NCI-H82 treated with DMSO at 0.1 percent for 48 hours (cell line): ENCODE data around the gene PHACTR1.

Experiments
- DNase-seq: peaks from one replicate; lab custom pipeline; 2025; ENCODE audit not compliant: unreplicated experiment; lab: John Stamatoyannopoulos, UW

PHACTR1 gene

GRCh38 chr6:13251242-13251641 lies 534.7 kb downstream of the PHACTR1 start:
- DNase-seq = no peak

DNA sequence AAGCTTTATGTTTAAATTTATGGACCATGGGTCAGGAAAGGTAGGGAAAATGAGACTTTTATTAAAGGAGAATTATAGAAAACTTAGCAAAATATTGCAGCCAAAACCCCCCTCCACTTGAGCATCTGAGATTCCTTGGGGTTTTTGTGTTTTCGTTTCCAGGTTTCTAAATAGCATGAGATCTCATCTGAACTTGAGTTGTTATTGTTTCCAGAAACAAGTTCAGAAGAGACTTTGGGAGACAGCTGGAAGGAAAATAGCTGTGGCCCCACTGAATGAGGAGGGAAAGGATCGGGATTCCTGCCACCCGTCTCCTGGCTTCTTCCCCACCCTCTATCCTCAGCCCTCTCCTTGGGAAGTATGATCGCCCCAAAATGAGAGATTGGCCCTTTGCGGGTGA lies 536.2 kb downstream of the PHACTR1 start:
- no peak for DNase-seq

GRCh38 chr6:13253272-13253671 lies 536.7 kb downstream of the PHACTR1 start:
- DNase-seq = no peak

DNA sequence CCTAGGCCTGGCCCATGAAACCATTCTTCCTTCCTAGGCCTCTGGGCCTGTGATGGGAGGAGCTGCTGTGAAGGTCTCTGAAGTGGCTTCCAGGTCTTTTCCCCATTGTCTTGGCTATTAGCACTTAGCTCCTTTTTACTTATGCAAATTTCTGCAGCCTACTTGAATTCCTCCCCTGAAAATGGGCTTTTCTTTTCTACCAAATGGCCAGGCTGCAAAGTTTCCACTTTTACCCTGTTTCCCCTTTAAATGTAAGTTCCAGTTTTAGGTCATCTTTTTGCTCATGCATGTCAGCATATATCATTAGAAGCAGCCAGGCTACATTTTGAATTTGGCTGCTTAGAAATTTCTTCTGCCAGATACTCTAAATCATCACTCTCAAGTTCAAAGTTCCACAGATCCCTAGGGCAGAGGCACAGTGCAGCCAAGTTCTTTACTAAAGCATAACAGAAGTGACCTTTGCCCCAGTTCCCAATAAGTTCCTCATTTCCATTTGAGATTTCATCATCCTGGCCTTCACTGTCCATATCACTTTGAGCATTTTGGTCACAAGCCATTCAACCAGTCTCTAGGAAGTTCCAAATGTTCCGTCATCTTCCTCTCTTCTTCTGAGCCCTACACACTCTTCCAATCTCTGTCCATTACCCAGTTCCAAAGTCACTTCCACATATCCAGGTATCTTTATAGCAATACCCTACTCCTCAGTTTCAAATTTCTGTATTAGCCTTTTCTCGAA lies 539.9 kb downstream of the PHACTR1 start:
- no peak for DNase-seq

GRCh38 chr6:13259393-13259792 lies 542.8 kb downstream of the PHACTR1 start:
- no peak for DNase-seq

DNA sequence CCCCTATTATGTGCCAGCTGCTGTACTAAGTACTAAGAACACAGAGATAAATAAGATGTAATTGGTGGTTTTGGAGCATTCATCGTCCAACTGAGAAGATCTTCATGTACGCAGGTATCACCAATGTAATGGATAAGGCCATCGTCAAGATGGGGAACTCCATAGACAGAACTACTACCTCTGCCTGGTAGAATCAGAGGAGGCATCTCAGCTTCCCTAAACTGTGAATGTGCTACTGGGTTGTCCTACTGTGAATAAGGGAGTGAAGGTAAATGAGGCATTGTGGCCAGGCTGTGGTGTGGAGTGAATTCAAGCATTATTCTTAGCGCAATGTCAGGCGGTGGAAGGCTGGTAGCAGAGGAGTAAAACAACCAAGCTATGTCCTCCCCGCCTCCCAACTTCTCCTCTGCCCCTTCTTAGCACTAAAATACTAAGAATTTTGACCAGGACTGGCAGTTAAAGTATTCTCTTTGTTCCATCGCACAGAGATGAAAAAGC lies 543.6 kb downstream of the PHACTR1 start:
- no peak for DNase-seq

DNA sequence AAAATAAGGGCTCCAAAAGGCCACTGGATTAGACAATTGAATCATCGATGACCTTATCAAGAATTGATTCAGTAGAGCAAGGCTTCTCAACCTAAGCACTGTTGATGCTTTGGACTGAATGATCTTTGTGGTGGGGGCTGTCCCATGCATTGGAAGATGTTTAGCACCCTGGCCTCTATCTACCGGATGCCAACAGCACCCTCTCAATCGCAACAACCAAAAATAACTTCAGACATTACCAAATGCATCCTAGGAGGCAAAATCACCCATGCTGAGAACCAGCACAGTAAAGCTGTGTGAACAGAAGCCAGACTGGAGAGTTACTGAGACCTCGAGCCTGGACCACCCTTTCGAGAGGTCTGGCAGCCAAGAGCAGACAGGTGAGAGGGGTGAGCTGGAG lies 544.3 kb downstream of the PHACTR1 start:
- no peak for DNase-seq

GRCh38 chr6:13261464-13261994 lies 545.0 kb downstream of the PHACTR1 start:
- no peak for DNase-seq

DNA sequence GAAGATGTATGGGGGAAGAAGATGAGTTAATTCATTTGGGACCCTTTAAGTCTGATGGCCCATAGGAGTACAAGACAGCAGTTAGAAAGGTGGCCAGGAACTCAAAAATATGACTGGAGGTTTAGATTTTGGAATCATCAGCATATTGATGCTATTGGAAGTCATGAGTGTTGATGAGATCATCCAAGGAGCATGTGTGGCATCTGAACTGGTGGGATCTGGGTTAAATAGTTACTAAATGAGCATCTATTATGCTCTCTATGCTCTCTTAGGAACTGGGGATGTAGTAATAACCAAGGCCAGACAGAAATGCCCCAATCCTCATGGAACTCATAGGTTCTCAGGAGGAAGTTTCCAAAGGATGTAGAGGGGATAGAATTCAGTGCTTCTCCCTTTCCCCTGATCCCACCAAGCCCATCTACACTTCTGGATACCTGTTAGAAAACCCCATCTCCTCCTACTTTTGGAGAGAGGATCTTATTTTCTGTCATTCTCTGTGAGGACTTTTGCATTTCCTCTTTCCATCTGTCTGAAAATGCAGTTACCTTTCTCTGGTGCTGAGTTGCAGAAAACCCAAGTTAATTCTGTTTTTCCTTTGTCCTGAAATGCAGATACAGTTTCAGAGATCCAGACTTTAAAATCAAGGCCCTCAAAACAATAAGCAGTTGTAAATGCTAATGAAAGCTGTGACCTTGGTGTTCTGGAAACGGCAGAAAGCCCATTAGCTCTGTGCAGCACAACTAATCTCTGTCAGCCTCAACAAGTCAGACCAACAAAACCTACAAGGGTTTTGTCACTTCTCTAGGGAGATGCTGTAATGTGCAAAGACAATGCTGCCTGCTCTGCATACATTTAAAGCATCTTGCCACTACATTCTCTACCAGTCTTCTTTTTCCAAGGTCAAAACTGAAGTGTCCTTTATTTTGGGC lies 546.0 kb downstream of the PHACTR1 start:
- DNase-seq = no peak

DNA sequence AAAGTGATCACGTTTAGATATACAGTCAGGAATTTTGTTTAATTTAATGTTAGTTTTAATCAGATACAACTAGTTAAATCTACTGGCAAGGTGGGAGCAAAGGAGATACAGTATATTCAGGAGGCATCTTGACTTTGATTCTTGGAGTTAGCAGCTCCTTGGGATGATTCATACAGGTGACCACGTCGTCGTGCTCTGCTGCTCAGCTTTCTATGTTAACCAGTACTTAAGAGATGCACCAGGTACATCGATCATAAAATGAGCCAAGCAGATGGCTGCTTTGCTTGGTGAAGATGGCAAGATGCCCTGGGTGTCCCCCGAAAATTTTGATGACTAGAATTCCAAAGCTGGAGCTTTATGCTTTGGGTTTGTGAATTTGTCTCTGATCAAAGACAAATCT lies 547.1 kb downstream of the PHACTR1 start:
- no peak for DNase-seq

- DNase-seq = no peak
Measured at GRCh38 chr6:13267142-13267651, 550.6 kb downstream of the PHACTR1 start.

DNA sequence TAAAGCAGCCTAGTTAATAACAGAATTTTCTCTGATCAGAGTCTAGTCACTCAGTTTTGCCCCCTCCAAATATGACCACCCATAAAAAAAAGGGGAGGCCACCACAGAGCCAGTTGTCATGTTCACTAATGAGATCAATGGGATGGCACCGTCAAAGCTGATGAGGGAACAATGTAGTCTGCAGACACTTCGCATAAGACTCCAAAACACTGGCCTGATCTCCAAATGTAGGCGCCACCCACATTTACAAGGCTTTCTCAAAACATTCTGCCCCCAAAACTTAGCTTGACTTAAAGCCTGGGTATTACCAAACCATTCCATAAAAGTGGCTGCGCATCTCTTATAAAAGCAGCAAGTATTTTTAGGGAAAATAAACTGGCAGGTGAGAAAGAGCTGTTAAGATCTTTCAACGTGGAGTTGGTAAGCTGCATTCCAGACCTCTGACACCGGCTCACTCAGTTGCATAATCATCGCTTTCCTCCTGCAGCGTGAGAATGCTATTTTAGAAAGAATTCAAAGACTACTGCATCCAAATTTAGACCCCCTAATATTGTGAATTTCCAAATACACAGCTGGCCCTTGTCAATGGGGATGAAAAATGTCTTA lies 552.4 kb downstream of the PHACTR1 start:
- DNase-seq = no peak

- no peak for DNase-seq
Measured at GRCh38 chr6:13272131-13273046, 555.8 kb downstream of the PHACTR1 start.

GRCh38 chr6:13273202-13273930 lies 556.8 kb downstream of the PHACTR1 start:
- no peak for DNase-seq

DNA sequence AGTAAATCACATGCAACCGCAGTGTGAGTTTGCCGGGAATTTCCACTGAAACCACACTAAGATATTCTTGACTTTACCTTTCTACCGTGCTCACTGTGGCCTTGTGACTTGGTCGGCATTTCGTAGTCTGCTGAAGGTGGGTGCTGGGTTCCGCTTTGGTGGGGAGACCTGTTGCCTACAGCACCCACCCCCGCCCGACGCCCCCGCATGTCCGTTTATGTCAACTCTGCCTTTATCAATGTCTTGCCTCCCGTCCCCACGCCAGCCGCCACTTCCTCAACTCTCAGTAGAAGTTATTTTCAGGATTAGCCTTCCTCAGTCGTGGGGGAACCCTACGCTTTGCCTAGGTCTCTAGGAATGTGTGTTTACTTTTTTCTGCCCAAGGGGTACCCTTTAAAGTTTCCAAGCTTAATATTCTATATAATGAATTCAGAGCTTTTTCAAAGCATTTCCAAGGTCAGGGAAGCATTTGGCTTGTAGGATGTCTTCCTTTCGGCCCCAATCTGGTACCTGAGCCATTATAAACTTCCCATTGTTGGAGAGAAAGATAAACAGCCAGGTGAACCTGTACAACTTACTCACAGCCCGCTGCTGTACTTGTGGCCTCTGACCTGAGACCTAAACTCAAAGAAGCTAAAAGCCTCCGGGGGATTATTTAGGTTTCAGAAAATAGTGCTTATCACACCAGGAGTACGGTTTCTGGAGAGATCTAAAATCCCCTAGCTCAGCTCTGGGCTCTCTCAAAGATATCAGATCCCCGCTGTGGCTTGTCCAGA lies 557.6 kb downstream of the PHACTR1 start:
- DNase-seq = no peak

DNA sequence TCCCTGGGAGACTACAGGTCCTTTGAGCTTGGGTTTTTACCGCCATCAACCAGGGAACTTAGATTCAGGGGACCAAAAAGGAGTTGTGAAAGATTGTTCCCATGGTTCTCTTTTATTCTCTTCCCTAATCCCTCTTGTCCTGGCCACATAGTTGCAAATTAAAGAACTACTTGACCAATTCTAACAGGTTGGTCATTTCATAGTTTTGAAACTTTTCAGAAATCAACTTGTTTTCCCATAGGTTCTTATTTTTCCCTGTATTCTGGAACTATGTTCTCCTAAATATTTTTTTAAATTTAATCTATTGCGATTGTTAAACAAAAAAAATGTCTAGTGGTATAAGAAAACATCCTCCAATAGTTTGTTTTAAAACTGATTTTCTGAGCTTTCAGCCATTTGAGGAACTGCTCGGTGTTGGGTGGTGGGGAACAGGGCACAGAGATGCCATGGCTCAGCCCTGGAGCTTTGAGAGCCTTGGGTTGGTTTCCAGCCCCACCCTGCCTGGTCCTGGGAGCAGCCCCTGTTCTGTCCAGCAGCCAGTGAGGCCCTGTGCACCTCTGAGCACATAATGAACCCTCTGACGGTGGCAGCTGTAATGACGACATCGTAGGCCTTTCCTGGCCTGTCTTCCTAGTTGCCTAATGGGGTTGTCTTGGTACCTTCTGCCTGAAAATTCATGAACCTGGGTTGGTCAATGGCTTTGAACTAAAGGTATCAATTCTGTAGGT lies 558.3 kb downstream of the PHACTR1 start:
- no peak for DNase-seq

- DNase-seq = no peak
Measured at GRCh38 chr6:13275435-13275989, 558.9 kb downstream of the PHACTR1 start.

DNA sequence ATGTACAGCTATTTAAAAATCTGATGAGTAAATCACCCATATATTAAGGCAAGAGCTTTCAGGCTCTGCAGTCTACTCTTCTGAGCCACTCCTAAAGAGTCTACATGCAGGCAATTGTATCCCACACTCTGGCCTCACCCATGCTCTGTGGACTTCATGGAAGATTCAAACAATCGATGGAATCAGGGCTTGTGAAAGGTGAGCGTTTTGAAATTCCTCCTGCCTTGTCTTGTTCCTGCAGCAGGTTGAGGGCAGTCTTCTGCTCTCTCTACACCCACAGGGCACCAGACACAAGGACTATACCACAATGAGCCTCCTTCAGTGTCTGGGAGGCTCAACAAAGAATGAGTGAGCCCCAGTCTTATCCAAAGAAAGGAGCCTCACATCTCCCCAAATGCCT lies 560.7 kb downstream of the PHACTR1 start:
- no peak for DNase-seq
